Measurements from ENCODE around the gene LRRK1. TPM values are rescaled to one million over a fixed set of nuclear protein-coding genes. Genes with fewer than 3 reads are reported as not detected.

The LRRK1 gene
- total and polyA plus RNA-seq, 2 experiments from 2014 or later: 6.2 to 6.4 TPM

- peak overlapping the region; percentile 56 for H3K27ac ChIP-seq
- 13 to 19% methylated on average over 3 of the region's 3 CpGs for WGBS, 2 experiments (ENCODE audit: low coverage in 1 of 2, low lambda C conversion rate in 2 of 2, missing lambda C conversion rate in 2 of 2)
- in situ Hi-C loops (cut with MboI): no loop called here
- no peaks in the 10 kb centered on the region for H3K79me2 ChIP-seq (ENCODE audit: insufficient read depth)
- TF ChIP-seq EZH2 (IDR thresholded peaks at IDR 0.05; ENCODE audit: insufficient read depth, poor library complexity, severe bottlenecking) (no peak), EZH2phosphoT487 (IDR thresholded peaks at IDR 0.05; ENCODE audit: insufficient read depth, low read depth) (no peak)
- H2AFZ ChIP-seq: no peak overlapping the region
- H3K9ac ChIP-seq: peak overlapping the region; percentile 26
- H3K36me3 ChIP-seq (ENCODE audit: low read depth): no peaks in the 10 kb centered on the region
- H3K4me1 ChIP-seq (ENCODE audit: insufficient read depth): peaks cover 20% of the 10 kb centered on the region
- 0 out of 2 replicates have a peak overlapping the region, but pooled peaks have one; percentile 18 for H3K4me3 ChIP-seq
- H3K9me3 ChIP-seq (ENCODE audit: low read depth): no peaks in the 10 kb centered on the region
- no peaks in the 10 kb centered on the region for H4K20me1 ChIP-seq (ENCODE audit: insufficient read depth)
- peak overlapping the region; percentile 58 for H3K4me2 ChIP-seq (ENCODE audit: unreplicated experiment)
- H3F3A ChIP-seq (ENCODE audit: insufficient read depth): peaks cover 17% of the 10 kb centered on the region
- no peaks in the 10 kb centered on the region for H3K27me3 ChIP-seq (replicated peaks; ENCODE audit: insufficient read depth)
- peak; percentile 81 for DNase-seq
- H3K9me2 ChIP-seq (ENCODE audit: insufficient read depth): no peaks in the 10 kb centered on the region
Observed at GRCh38 chr15:100999369-100999768, 80.2 kb downstream of the LRRK1 start.

- in situ Hi-C loops (cut with MboI): loop anchor here (10.0 to 25.0 kb wide), 2 partner anchors 365 to 663 kb away; partner anchors contain the start of gene ADAMTS17
- no peaks in the 10 kb centered on the region for H3K79me2 ChIP-seq (ENCODE audit: insufficient read depth)
- peak; percentile 55 for DNase-seq
- no peak overlapping the region for H3K4me3 ChIP-seq
- no peaks in the 10 kb centered on the region for H3K36me3 ChIP-seq (ENCODE audit: low read depth)
- peak overlapping the region; percentile 56 for H3K27ac ChIP-seq
- H3K9ac ChIP-seq: no peak overlapping the region
- H3K27me3 ChIP-seq (replicated peaks; ENCODE audit: insufficient read depth): no peaks in the 10 kb centered on the region
- no peaks in the 10 kb centered on the region for H4K20me1 ChIP-seq (ENCODE audit: insufficient read depth)
- H3K4me1 ChIP-seq (ENCODE audit: insufficient read depth): peaks cover 20% of the 10 kb centered on the region
- peak overlapping the region; percentile 58 for H3K4me2 ChIP-seq (ENCODE audit: unreplicated experiment)
- peaks cover 17% of the 10 kb centered on the region for H3F3A ChIP-seq (ENCODE audit: insufficient read depth)
- no peaks in the 10 kb centered on the region for H3K9me2 ChIP-seq (ENCODE audit: insufficient read depth)
- no peaks in the 10 kb centered on the region for H3K9me3 ChIP-seq (ENCODE audit: low read depth)
- TF ChIP-seq EZH2phosphoT487 (IDR thresholded peaks at IDR 0.05; ENCODE audit: insufficient read depth, low read depth) (no peak), EZH2 (IDR thresholded peaks at IDR 0.05; ENCODE audit: insufficient read depth, poor library complexity, severe bottlenecking) (no peak)
- WGBS, 2 experiments (ENCODE audit: low coverage in 1 of 2, low lambda C conversion rate in 2 of 2, missing lambda C conversion rate in 2 of 2): 72 to 78% methylated on average over 5 of the region's 5 CpGs
- no peak overlapping the region for H2AFZ ChIP-seq
Observed at GRCh38 chr15:101000271-101000681, 81.1 kb downstream of the LRRK1 start.

GRCh38 chr15:101001056-101001455 lies 81.9 kb downstream of the LRRK1 start:
- H3K79me2 ChIP-seq (ENCODE audit: insufficient read depth): no peaks in the 10 kb centered on the region
- in situ Hi-C loops (cut with MboI): loop anchor here (10.0 to 25.0 kb wide), 2 partner anchors 366 to 664 kb away; partner anchors contain the start of gene ADAMTS17
- H3K27ac ChIP-seq: no peak overlapping the region
- H4K20me1 ChIP-seq (ENCODE audit: insufficient read depth): no peaks in the 10 kb centered on the region
- no peak overlapping the region for H3K4me2 ChIP-seq (ENCODE audit: unreplicated experiment)
- no peaks in the 10 kb centered on the region for H3K9me2 ChIP-seq (ENCODE audit: insufficient read depth)
- 95 to 98% methylated on average over 6 of the region's 6 CpGs for WGBS, 2 experiments (ENCODE audit: low coverage in 1 of 2, low lambda C conversion rate in 2 of 2, missing lambda C conversion rate in 2 of 2)
- no peaks in the 10 kb centered on the region for H3K36me3 ChIP-seq (ENCODE audit: low read depth)
- H3K4me1 ChIP-seq (ENCODE audit: insufficient read depth): peaks cover 20% of the 10 kb centered on the region
- H3K4me3 ChIP-seq: no peak overlapping the region
- H3K9ac ChIP-seq: no peak overlapping the region
- no peaks in the 10 kb centered on the region for H3K9me3 ChIP-seq (ENCODE audit: low read depth)
- no peak for TF ChIP-seq EZH2 (IDR thresholded peaks at IDR 0.05; ENCODE audit: insufficient read depth, poor library complexity, severe bottlenecking)
- no peak for TF ChIP-seq EZH2phosphoT487 (IDR thresholded peaks at IDR 0.05; ENCODE audit: insufficient read depth, low read depth)
- peaks cover 18% of the 10 kb centered on the region for H3F3A ChIP-seq (ENCODE audit: insufficient read depth)
- H2AFZ ChIP-seq: no peak overlapping the region
- DNase-seq: no peak
- no peaks in the 10 kb centered on the region for H3K27me3 ChIP-seq (replicated peaks; ENCODE audit: insufficient read depth)

GRCh38 chr15:101001796-101002195 lies 82.6 kb downstream of the LRRK1 start:
- H3K79me2 ChIP-seq (ENCODE audit: insufficient read depth): no peaks in the 10 kb centered on the region
- peaks cover 20% of the 10 kb centered on the region for H3K4me1 ChIP-seq (ENCODE audit: insufficient read depth)
- H3F3A ChIP-seq (ENCODE audit: insufficient read depth): peaks cover 25% of the 10 kb centered on the region
- DNase-seq: no peak
- no peak overlapping the region for H2AFZ ChIP-seq
- no peak overlapping the region for H3K27ac ChIP-seq
- H3K9me3 ChIP-seq (ENCODE audit: low read depth): no peaks in the 10 kb centered on the region
- H3K9me2 ChIP-seq (ENCODE audit: insufficient read depth): no peaks in the 10 kb centered on the region
- WGBS, 2 experiments (ENCODE audit: low coverage in 1 of 2, low lambda C conversion rate in 2 of 2, missing lambda C conversion rate in 2 of 2): 86 to 90% methylated on average over 5 of the region's 5 CpGs
- H3K4me3 ChIP-seq: no peak overlapping the region
- no peaks in the 10 kb centered on the region for H3K36me3 ChIP-seq (ENCODE audit: low read depth)
- no peaks in the 10 kb centered on the region for H3K27me3 ChIP-seq (replicated peaks; ENCODE audit: insufficient read depth)
- in situ Hi-C loops (cut with MboI): loop anchor here (10.0 to 25.0 kb wide), 2 partner anchors 367 to 664 kb away; partner anchors contain the start of gene ADAMTS17
- no peaks in the 10 kb centered on the region for H4K20me1 ChIP-seq (ENCODE audit: insufficient read depth)
- H3K4me2 ChIP-seq (ENCODE audit: unreplicated experiment): no peak overlapping the region
- H3K9ac ChIP-seq: no peak overlapping the region
- TF ChIP-seq EZH2 (IDR thresholded peaks at IDR 0.05; ENCODE audit: insufficient read depth, poor library complexity, severe bottlenecking): no peak
- TF ChIP-seq EZH2phosphoT487 (IDR thresholded peaks at IDR 0.05; ENCODE audit: insufficient read depth, low read depth): no peak
